ENCODE results near the gene PEA15. TPM values are rescaled to one million over a fixed set of nuclear protein-coding genes. Genes with fewer than 3 reads are reported as not detected.

PEA15 gene
- total and polyA plus RNA-seq, 9 of the 15 experiments (the other 6 are each of a cell fraction or from before 2014, with no cell fraction given): 8.2 to 175 (median 35.4) TPM

GRCh38 chr1:160166166-160166868, 38.9 kb upstream of the PEA15 start:
- BruUV-seq (replicated peaks): no TSS peak
- POLR2A ChIA-PET: no interaction called here
- Histone ChIP-seq H3K9me3 (replicated peaks; ENCODE audit: control insufficient read depth, insufficient read depth, low read depth, low read length) (no peaks in the 10 kb centered on the region), H4K20me1 (replicated peaks; ENCODE audit: control insufficient read depth, insufficient read depth, low read length) (no peaks in the 10 kb centered on the region), H2AFZ (ENCODE audit: low read depth, low read length) (no peak overlapping the region), H3K27ac (ENCODE audit: extremely low read depth, low read depth, low read length) (no peak overlapping the region), H3K79me2 (ENCODE audit: control insufficient read depth, insufficient read depth, low read length) (no peaks in the 10 kb centered on the region), H3K27me3 (ENCODE audit: control insufficient read depth in 2 of 2, insufficient read depth in 2 of 2, low read length in 2 of 2) (peaks cover 27 to 64% of the 10 kb centered on the region in 2 experiments), H3K9me1 (ENCODE audit: control insufficient read depth, insufficient read depth, low read length) (no peaks in the 10 kb centered on the region), H3K4me3 (no peak overlapping the region), H3K4me1 (replicated peaks in 1 of 2; ENCODE audit: control insufficient read depth in 2 of 2, insufficient read depth in 2 of 2, low read length in 2 of 2) (peaks cover 0 to 9% of the 10 kb centered on the region in 2 experiments; a peak in 3 of 5 replicates), H3K36me3 (ENCODE audit: control insufficient read depth, insufficient read depth, low read length) (no peaks in the 10 kb centered on the region), H3K9ac (ENCODE audit: insufficient read depth in 1 of 2, low read depth in 2 of 2, low read length in 2 of 2) (no peak overlapping the region), H3K4me2 (ENCODE audit: insufficient read depth, low read length) (no peak overlapping the region)
- CTCF ChIA-PET (ENCODE audit: low intra/inter-chr PET ratio): no interaction called here
- WGBS (ENCODE audit: insufficient coverage, low coverage, missing lambda C conversion rate): 4% methylated on average over 9 of the region's 12 CpGs
- FAIRE-seq (no peak), DNase-seq (ENCODE audit: extremely low read depth in 1 of 4, low spot score in 3 of 4) (no peak), ATAC-seq (no peak)
- in situ Hi-C loops (cut with MboI): no loop called here
- intact Hi-C loops (cut with micrococcal nuclease): no loop called here
- TF ChIP-seq ZNF584 (CRISPR knock-in tag; IDR thresholded peaks at IDR 0.05; ENCODE audit: low read depth) (no peak), MCM3 (IDR thresholded peaks at IDR 0.05) (0 out of 2 replicates have a peak, but pooled peaks have one; percentile 39)

- Histone ChIP-seq H3K36me3 (ENCODE audit: control insufficient read depth, insufficient read depth, low read length) (no peaks in the 10 kb centered on the region), H3K9me1 (ENCODE audit: control insufficient read depth, insufficient read depth, low read length) (no peaks in the 10 kb centered on the region), H3K27ac (ENCODE audit: extremely low read depth, low read depth, low read length) (no peak overlapping the region), H3K9ac (ENCODE audit: insufficient read depth in 1 of 2, low read depth in 2 of 2, low read length in 2 of 2) (no peak overlapping the region), H3K9me3 (replicated peaks; ENCODE audit: control insufficient read depth, insufficient read depth, low read depth, low read length) (no peaks in the 10 kb centered on the region), H3K4me3 (no peak overlapping the region), H3K79me2 (ENCODE audit: control insufficient read depth, insufficient read depth, low read length) (no peaks in the 10 kb centered on the region), H3K4me1 (replicated peaks in 1 of 2; ENCODE audit: control insufficient read depth in 2 of 2, insufficient read depth in 2 of 2, low read length in 2 of 2) (peaks cover 0 to 9% of the 10 kb centered on the region in 2 experiments; a peak in 3 of 5 replicates), H3K27me3 (ENCODE audit: control insufficient read depth in 2 of 2, insufficient read depth in 2 of 2, low read length in 2 of 2) (peaks cover 32 to 69% of the 10 kb centered on the region in 2 experiments), H3K4me2 (ENCODE audit: insufficient read depth, low read length) (no peak overlapping the region), H2AFZ (ENCODE audit: low read depth, low read length) (no peak overlapping the region), H4K20me1 (replicated peaks; ENCODE audit: control insufficient read depth, insufficient read depth, low read length) (no peaks in the 10 kb centered on the region)
- WGBS (ENCODE audit: insufficient coverage, low coverage, missing lambda C conversion rate): 0% methylated on average over 4 of the region's 4 CpGs
- intact Hi-C loops (cut with micrococcal nuclease): no loop called here
- ATAC-seq (no peak), FAIRE-seq (no peak), DNase-seq (ENCODE audit: extremely low read depth in 1 of 4, low spot score in 3 of 4) (no peak)
- BruUV-seq (replicated peaks): no TSS peak
- in situ Hi-C loops (cut with MboI): no loop called here
- ChIA-PET POLR2A (interaction anchor here (1.1 kb wide), 1 partner anchor 95 kb away, joined by 3 read pairs; the partner anchor contains the start of gene DCAF8), CTCF (ENCODE audit: low intra/inter-chr PET ratio) (no interaction called here)
- no peak for TF ChIP-seq SRSF1 (IDR thresholded peaks at IDR 0.05; ENCODE audit: low read depth, low read length)
- TF ChIP-seq ZNF280B (CRISPR knock-in tag; IDR thresholded peaks at IDR 0.05): no peak
- no peak for TF ChIP-seq ZBTB43 (CRISPR knock-in tag; IDR thresholded peaks at IDR 0.05)
- TF ChIP-seq CGGBP1 (CRISPR knock-in tag; IDR thresholded peaks at IDR 0.05): no peak
- TF ChIP-seq TBL1XR1 (IDR thresholded peaks at IDR 0.05; ENCODE audit: low read length in 2 of 2): no peak
- no peak for TF ChIP-seq TAF9B (IDR thresholded peaks at IDR 0.05; ENCODE audit: partially characterized antibody)
- no peak for TF ChIP-seq TFE3 (CRISPR knock-in tag; IDR thresholded peaks at IDR 0.05)
Observed at GRCh38 chr1:160167056-160167455, 38.1 kb upstream of the PEA15 start.
